Transverse colon (tissue), 4 donors: ENCODE measurements around the gene KCNC4. TPM values are rescaled to one million over a fixed set of nuclear protein-coding genes. Genes with fewer than 3 reads are reported as not detected.
A peak's percentile ranks its signal among the peaks of the same experiment; 100 is the strongest.

ENCODE experiments used
- DNase-seq: peaks from one replicate; pipeline ENCODE4 v3.0.0-alpha.2; 2019
- H3K27ac ChIP-seq, 4 donors: fragments of 200-600 bp; sonication (generic); 2 replicates each; pipeline ENCODE4 v1.5.1; 2016 to 2018; ENCODE audit warnings: inconsistent platforms in 4 of 4
- H3K27me3 ChIP-seq: fragments of 200-600 bp; sonication (generic); 2 replicates; pipeline ENCODE4 v1.5.1; 2017; ENCODE audit warnings: inconsistent platforms
- H3K36me3 ChIP-seq, 4 donors: fragments of 200-600 bp; sonication (generic); 2 replicates each; pipeline ENCODE4 v1.5.1; 2017 to 2019; ENCODE audit warnings: inconsistent platforms in 4 of 4
- H3K4me1 ChIP-seq, 4 donors: fragments of 200-600 bp; sonication (generic); 2 replicates each; pipeline ENCODE4 v1.5.1; 2017 to 2020; ENCODE audit warnings: inconsistent platforms in 4 of 4
- H3K4me3 ChIP-seq, 4 donors: fragments of 200-600 bp; sonication (generic); 1 replicate in 1 of 4; 2 replicates in 3 of 4; pipeline versions ENCODE4 v1.5.1 to v1.6.1; 2017 to 2019; ENCODE audit warnings: inconsistent platforms in 4 of 4
- H3K9me3 ChIP-seq, 2 donors: fragments of 200-600 bp; sonication (generic); 2 replicates each; pipeline ENCODE4 v1.5.1; 2017 to 2019; ENCODE audit warnings: inconsistent platforms in 2 of 2
- EP300 ChIP-seq: sonication (generic); formaldehyde crosslinking; IDR thresholded peaks from one replicate; pipeline ENCODE4 v1.6.1; 2017; ENCODE audit warnings: antibody characterized with exemption, low read depth
- POLR2A ChIP-seq: fragments of 450-650 bp; IDR thresholded peaks from one replicate; pipeline ENCODE4 v1.6.1; 2016; ENCODE audit warnings: antibody characterized with exemption, mild to moderate bottlenecking, moderate library complexity
- POLR2AphosphoS5 ChIP-seq, 3 donors: sonication (generic); formaldehyde crosslinking; IDR thresholded peaks; one replicate each; pipeline ENCODE4 v1.6.1; 2016; ENCODE audit warnings: antibody characterized with exemption in 3 of 3
- WGBS, 2 donors: methylation state at CpG; one replicate each; pipeline ENCODE4 v1.1.5; 2018; ENCODE audit warnings: low coverage in 1 of 2; 5-methylcytosine and 5-hydroxymethylcytosine counted together
- in situ Hi-C, 4 donors: fragments of 200-750 bp; cut with MboI; loops; one replicate each; pipeline versions ENCODE4 v1.15.0 to v1.15.1; 2017; ENCODE audit warnings: low sequenced_read_pairs in 3 of 4, low pct_ligation_motif_present in 1 of 4, low pct_unique_long_range_greater_than_20kb in 1 of 4
- intact Hi-C: fragments of 100-400 bp; cut with DNase I; formaldehyde crosslinking; loops from one replicate; pipeline ENCODE4 v1.15.1; 2023; ENCODE audit warnings: low total_unique reads
- total RNA-seq, 4 donors: library from RNA; depleted of rRNA; stranded (reverse); fragments of >200 nt; gene quantifications; one replicate each; pipeline ENCODE4 v1.1.0, GENCODE V29; 2016
- TF ChIP-seq, protein P1 (sequence below), 5 experiments: fragments of 200-600 bp in 3 of 5; fragments of 450-650 bp in 2 of 5; sonication (generic) in 3 of 5; IDR thresholded peaks; 1 replicate in 2 of 5; 2 replicates in 3 of 5; pipeline ENCODE4 v1.5.1; 2016 to 2017; ENCODE audit warnings: antibody characterized with exemption in 5 of 5, inconsistent platforms in 3 of 5, mild to moderate bottlenecking in 2 of 5, moderate library complexity in 1 of 5

KCNC4 gene
- 10 to 100 TPM in 1 of 4 donors, 1 to 10 TPM in 3; 1.8 to 25.8 (median 4.9) TPM for total RNA-seq

DNA sequence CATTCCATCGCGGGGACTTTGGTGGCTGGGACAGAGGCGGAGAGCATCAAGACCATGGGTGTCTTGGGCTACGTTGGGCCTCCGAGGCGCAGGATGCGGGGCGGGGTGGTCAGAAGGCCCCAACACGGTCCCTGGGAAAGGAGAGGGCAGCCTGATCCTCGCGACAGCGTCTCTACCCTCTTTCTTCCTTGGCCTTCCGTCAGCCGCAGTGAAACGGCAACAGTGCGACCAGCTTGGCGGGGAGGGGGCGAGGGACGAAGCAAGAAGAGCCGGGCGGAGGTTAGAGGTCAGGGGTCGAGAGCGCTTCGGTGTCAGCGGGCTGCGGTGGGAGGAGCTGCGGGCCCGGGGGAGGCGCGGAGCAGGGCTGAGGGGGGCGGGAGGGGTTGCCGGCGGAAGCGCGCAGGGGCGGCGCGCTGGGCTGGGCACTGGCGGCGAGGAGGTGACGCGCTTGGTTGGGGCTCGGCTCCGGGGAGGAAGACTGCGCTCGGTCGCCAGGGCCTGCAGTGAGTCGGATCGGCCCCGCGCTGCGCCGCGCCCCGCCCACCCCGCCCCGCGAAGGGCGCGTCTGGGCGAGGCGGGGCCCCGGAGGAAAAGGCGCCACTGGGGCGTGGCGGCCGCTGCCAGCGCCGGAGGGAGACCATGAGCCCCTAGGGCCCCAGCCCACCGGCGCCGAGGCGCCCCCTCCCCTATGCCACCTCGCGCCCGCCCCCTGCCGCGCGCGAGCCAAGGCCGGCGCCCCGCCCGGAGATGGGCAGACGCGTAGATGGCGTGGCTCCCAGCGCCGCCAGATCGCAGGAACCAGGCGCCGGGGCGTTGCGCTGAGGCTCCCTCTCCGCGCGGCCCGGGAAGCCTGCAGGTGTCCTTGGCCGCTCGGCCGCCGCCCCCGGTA lies at the start of gene KCNC4:
Gene KCNC4 (plus strand): TSS at position 600 of the 889 bp plus-strand sequence. CDS start 1,186 bp downstream, outside the sequence.
- in situ Hi-C loops = loop anchor here in 1 of 4 donors (10.0 kb wide), 1 partner anchor 245 kb away; the partner anchor contains the start of gene PROK1

DNA sequence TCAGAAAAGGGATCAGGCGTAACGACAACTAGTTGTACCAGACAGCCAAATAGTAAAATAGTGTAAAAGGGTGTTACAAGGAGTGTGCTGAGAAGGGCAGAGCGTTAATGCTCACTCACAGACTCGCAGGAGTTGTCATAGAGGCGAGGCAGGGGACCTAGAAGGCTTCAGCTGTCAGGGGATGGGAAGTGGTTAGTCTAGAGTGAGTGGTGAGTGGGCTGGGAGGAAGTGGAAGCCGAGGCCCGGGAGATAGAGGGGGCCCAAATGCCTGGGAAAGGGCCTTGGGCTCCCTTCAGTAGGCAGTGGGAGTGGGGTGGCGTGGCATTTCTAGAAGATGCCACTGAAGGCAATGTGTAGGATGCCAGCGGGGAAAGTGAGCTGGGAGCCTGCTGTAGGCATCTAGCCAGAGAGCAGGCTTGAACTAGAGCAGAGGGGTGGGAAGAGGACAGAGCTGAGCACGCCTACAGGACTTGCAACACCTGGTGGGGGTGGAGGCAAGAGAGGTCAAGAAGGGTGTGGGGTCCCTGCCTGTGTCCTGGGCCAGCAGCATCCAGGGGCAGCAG lies 49.5 kb upstream of the KCNC4 start:
- no peak overlapping the region for H3K27ac ChIP-seq
- no peak overlapping the region for H3K4me3 ChIP-seq
- intact Hi-C loops = no loop called here
- TF ChIP-seq POLR2AphosphoS5 (IDR thresholded peaks at IDR 0.05) (no peak), EP300 (no peak), POLR2A (no peak)
- H3K27me3 ChIP-seq = peaks cover 26% of the 10 kb centered on the region
- in situ Hi-C loops = no loop called here
- H3K9me3 ChIP-seq = no peaks in the 10 kb centered on the region
- H3K36me3 ChIP-seq = no peaks in the 10 kb centered on the region
- no peak for DNase-seq
- H3K4me1 ChIP-seq = no peaks in the 10 kb centered on the region
- 45 to 59% methylated on average over 8 to 10 of the region's 10 CpGs for WGBS, 2 donors

More for the DNA sequence above, at the start of gene KCNC4:
- Histone ChIP-seq H3K9me3 (no peaks in the 10 kb centered on the region), H3K4me3 (peak within 1 kb of the TSS; percentile 48 to 90 (median 80)), H3K36me3 (no peaks in the 10 kb centered on the region), H3K27me3 (peaks cover 7% of the 10 kb centered on the region), H3K27ac (peak within 1 kb of the TSS; percentile 87 to 96 (median 92)), H3K4me1 (peaks cover 5 to 34% (median 14%) of the 10 kb centered on the region in 4 donors)
- peak; percentile 93 for DNase-seq
- WGBS, 2 donors = 4% methylated on average over 44 of the region's 103 CpGs; no CpG with 5 or more reads in 1 of the 2 donors
- intact Hi-C loops = no loop called here
- TF ChIP-seq, protein P1, sequence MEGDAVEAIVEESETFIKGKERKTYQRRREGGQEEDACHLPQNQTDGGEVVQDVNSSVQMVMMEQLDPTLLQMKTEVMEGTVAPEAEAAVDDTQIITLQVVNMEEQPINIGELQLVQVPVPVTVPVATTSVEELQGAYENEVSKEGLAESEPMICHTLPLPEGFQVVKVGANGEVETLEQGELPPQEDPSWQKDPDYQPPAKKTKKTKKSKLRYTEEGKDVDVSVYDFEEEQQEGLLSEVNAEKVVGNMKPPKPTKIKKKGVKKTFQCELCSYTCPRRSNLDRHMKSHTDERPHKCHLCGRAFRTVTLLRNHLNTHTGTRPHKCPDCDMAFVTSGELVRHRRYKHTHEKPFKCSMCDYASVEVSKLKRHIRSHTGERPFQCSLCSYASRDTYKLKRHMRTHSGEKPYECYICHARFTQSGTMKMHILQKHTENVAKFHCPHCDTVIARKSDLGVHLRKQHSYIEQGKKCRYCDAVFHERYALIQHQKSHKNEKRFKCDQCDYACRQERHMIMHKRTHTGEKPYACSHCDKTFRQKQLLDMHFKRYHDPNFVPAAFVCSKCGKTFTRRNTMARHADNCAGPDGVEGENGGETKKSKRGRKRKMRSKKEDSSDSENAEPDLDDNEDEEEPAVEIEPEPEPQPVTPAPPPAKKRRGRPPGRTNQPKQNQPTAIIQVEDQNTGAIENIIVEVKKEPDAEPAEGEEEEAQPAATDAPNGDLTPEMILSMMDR (IDR thresholded peaks at IDR 0.05) = no peak
- TF ChIP-seq POLR2AphosphoS5 (IDR thresholded peaks at IDR 0.05) = peak in 1 of 3 donors; percentile 57
- TF ChIP-seq POLR2A = peak; percentile 8

DNA sequence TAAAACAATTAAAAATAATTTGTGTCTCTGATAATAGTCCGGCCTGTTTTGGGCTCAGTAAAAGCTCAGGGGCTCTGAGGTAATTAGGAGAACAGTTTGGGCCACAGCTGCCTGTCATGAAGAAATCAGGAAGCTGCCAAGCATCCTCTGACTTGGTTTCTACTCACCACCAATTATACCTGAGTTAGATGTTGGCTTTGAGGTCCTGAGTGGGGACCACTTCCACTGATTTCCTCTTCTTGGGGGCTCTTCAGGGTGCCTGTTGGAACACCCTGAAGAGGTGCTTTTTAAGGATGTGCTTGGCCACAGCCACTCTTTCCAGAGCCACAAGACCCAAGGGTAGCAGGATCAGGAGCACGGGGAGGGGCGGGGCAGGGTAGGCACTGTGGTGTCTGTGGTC lies 48.9 kb upstream of the KCNC4 start:
- no peak overlapping the region for H3K4me3 ChIP-seq
- TF ChIP-seq POLR2A = no peak
- TF ChIP-seq POLR2AphosphoS5 (IDR thresholded peaks at IDR 0.05) = no peak
- no peak for DNase-seq
- H3K9me3 ChIP-seq = no peaks in the 10 kb centered on the region
- no peaks in the 10 kb centered on the region for H3K4me1 ChIP-seq
- H3K27ac ChIP-seq = no peak overlapping the region
- H3K36me3 ChIP-seq = no peaks in the 10 kb centered on the region
- in situ Hi-C loops = no loop called here
- intact Hi-C loops = no loop called here
- WGBS, 2 donors = 79% methylated on average over 3 of the region's 3 CpGs; no CpG with 5 or more reads in 1 of the 2 donors
- peaks cover 20% of the 10 kb centered on the region for H3K27me3 ChIP-seq

DNA sequence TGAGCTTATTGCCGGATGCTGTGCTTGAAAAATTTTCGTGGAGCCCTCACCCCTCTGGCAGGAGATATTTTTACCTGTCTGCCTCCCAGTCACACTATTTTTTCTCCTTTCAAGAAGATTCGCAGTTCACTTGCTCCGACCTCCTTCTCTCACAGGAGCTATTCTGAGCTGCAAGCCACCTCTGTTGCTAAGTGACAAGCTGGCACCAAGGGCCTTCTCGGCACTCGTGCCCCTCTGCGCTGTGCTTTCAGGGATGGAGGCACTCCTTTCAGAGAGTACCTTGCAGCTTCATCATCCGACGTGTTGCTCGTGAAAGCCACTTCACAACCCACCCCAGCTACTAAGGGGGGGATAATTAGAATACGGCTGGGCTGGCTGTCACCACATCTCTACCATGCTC lies 48.3 kb upstream of the KCNC4 start:
- 82 to 93% methylated on average over 3 to 11 of the region's 11 CpGs for WGBS, 2 donors
- no peaks in the 10 kb centered on the region for H3K9me3 ChIP-seq
- H3K36me3 ChIP-seq = no peaks in the 10 kb centered on the region
- in situ Hi-C loops = no loop called here
- intact Hi-C loops = no loop called here
- DNase-seq = no peak
- no peak overlapping the region for H3K27ac ChIP-seq
- H3K27me3 ChIP-seq = peaks cover 14% of the 10 kb centered on the region
- no peak overlapping the region for H3K4me3 ChIP-seq
- no peaks in the 10 kb centered on the region for H3K4me1 ChIP-seq
- TF ChIP-seq EP300 (no peak), POLR2A (no peak), POLR2AphosphoS5 (IDR thresholded peaks at IDR 0.05) (no peak)
- TF ChIP-seq, protein P1 (IDR thresholded peaks at IDR 0.05) = no peak

DNA sequence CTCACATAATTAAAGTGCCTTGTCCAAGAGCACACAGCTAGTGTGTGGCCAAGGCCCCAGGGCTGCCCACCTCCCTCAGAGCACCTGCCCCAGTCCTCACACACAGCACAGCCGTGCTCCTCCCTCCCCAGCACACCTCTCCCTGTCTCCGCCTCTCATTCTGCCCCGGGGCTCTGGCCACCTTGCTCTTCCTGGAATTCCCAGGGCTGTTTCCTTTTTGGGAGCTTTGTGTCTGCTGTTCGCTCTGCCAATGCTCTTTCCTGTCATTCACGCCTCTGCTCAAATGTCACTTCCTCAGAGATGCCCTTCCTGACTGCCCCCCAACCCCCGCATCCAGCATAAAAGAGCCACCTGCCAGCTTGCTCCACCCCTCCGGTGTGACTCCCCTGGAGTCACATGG lies 46.5 kb upstream of the KCNC4 start:
- H3K36me3 ChIP-seq = no peaks in the 10 kb centered on the region
- peaks cover 3% of the 10 kb centered on the region for H3K27me3 ChIP-seq
- intact Hi-C loops (no loop called here), in situ Hi-C loops (no loop called here)
- no peak overlapping the region for H3K4me3 ChIP-seq
- no peak for TF ChIP-seq POLR2A
- TF ChIP-seq, protein P1 (IDR thresholded peaks at IDR 0.05) = no peak
- no peak for TF ChIP-seq POLR2AphosphoS5 (IDR thresholded peaks at IDR 0.05)
- TF ChIP-seq EP300 = no peak
- DNase-seq = no peak
- H3K27ac ChIP-seq = no peak overlapping the region
- H3K9me3 ChIP-seq = no peaks in the 10 kb centered on the region
- 44 to 56% methylated on average over 6 to 7 of the region's 7 CpGs for WGBS, 2 donors
- H3K4me1 ChIP-seq = no peaks in the 10 kb centered on the region
